Measurements from ENCODE around the gene CTBS.
"Not testable (repeated sequence)": the region's sequence is repeated elsewhere in the genome, so short reads cannot be mapped to it uniquely, and the experiment has no call there.

CTBS gene

DNA sequence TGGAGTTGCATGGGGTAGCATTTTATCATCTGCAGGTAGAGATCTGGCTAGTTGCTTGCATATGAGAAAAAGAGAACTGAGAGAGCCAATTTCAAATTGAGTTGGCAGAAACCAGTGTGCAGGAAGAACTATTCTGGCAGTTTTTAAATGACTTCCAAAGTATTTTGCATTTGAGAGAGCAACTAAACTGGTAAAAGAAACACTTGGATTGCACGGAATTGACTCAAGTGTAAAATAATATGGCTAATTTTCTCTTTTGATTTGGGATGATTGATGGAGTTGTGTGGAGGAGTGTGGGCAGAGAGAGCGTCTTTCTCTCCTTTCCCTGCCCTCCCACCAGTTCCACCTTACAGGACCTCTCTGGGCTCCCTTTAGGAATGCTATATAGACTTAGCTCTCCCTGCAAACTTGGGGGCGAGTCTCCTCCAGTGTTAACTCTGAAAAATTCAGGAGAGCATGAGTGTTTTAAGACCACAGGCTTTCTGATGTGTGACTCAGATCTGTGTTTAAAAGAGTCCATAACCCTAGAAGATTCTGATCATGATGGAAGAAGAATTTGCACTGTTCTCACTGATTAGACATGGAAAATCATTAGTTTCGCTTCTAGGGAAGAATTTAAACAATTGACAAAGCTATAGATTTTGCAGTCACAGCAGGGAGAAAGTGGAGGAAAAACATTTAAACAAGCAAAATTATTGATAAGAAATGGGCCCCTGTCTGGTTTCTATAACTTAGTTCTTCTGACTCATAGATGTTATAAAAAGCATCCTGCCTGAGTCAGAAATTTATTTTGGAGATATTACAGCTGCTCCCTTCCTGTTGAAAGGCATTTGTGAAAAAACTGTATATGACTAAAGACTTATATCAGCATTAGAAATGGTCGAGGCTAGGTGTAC, 24.9 kb upstream of the CTBS start:
- no peak overlapping the region for H2BK15ac ChIP-seq (ENCODE audit: low read length)
- no peak overlapping the region for H3K14ac ChIP-seq (ENCODE audit: low read length)
- no peak overlapping the region for H3K4me2 ChIP-seq (ENCODE audit: insufficient read depth, low read length, poor library complexity, severe bottlenecking)
- no peak overlapping the region for H3K18ac ChIP-seq (ENCODE audit: low read length)
- no peak overlapping the region for H2AK5ac ChIP-seq (ENCODE audit: low read depth, low read length)
- no peak for DNase-seq (ENCODE audit: low spot score)
- no peak overlapping the region for H4K91ac ChIP-seq (ENCODE audit: low read depth, low read length, poor library complexity)
- H3K27me3 ChIP-seq (ENCODE audit: control insufficient read depth in 3 of 3, insufficient read depth in 3 of 3, low read depth in 1 of 3, low read length in 3 of 3) = peaks cover 0 to 4% (median 0%) of the 10 kb centered on the region in 3 experiments
- no peak overlapping the region for H3K9ac ChIP-seq (ENCODE audit: low read depth, low read length, poor library complexity)
- H3K4ac ChIP-seq (ENCODE audit: low read length) = no peak overlapping the region
- no peak overlapping the region for H3K4me3 ChIP-seq (ENCODE audit: low read length in 2 of 2)
- no CpG with 5 or more reads among the region's 5 CpGs for WGBS, 2 donors (ENCODE audit: extremely low coverage in 2 of 2, insufficient read length in 2 of 2, insufficient replicate concordance in 1 of 2)
- H3K4me1 ChIP-seq (ENCODE audit: control insufficient read depth in 2 of 2, insufficient read depth in 1 of 2, low read depth in 1 of 2, low read length in 2 of 2) = peaks cover 0 to 2% of the 10 kb centered on the region in 2 donors
- H4K8ac ChIP-seq (ENCODE audit: low read depth, low read length) = no peak overlapping the region
- H3K9me3 ChIP-seq (replicated peaks in 1 of 2; ENCODE audit: control insufficient read depth in 2 of 2, insufficient read depth in 1 of 2, low read depth in 1 of 2, low read length in 2 of 2) = peaks cover 2 to 3% of the 10 kb centered on the region in 2 donors
- H3K23ac ChIP-seq (ENCODE audit: low read depth, low read length, poor library complexity) = no peak overlapping the region
- H2BK120ac ChIP-seq (ENCODE audit: low read depth, low read length) = no peak overlapping the region
- no peaks in the 10 kb centered on the region for H3K36me3 ChIP-seq (replicated peaks in 1 of 2; ENCODE audit: control insufficient read depth in 2 of 2, insufficient read depth in 2 of 2, low read length in 2 of 2)
- H2AFZ ChIP-seq (ENCODE audit: low read length) = no peak overlapping the region
- no peak overlapping the region for H2BK12ac ChIP-seq (ENCODE audit: low read length)
- H3K79me1 ChIP-seq (ENCODE audit: low read depth, low read length) = no peaks in the 10 kb centered on the region
- H2BK5ac ChIP-seq (ENCODE audit: low read length) = no peak overlapping the region
- no peak overlapping the region for H3K27ac ChIP-seq (replicated peaks; ENCODE audit: low read length)

DNA sequence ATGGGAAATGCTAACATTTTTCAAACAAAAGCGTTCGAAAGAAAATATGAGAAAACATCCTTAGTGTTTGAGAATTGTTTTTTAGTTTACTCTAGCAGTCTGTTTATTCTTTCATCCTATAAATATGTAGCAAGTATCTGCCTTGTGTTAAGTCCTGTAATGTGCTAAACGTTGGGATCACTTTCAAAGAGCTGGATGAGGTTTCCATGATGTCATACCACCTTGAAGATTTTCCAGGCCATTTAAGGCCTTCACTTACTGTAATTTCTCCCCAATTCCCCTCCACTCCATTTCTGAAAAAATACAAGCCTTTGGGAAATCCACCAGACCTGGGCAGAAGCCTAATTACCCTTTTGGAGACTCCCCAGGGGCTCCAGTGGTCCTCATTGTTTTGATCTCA, 24.2 kb upstream of the CTBS start:
- no peak overlapping the region for H3K4me3 ChIP-seq (ENCODE audit: low read length in 2 of 2)
- H2BK120ac ChIP-seq (ENCODE audit: low read depth, low read length) = no peak overlapping the region
- H2BK12ac ChIP-seq (ENCODE audit: low read length) = no peak overlapping the region
- no peak overlapping the region for H3K23ac ChIP-seq (ENCODE audit: low read depth, low read length, poor library complexity)
- peaks cover 0 to 4% (median 0%) of the 10 kb centered on the region in 3 experiments for H3K27me3 ChIP-seq (ENCODE audit: control insufficient read depth in 3 of 3, insufficient read depth in 3 of 3, low read depth in 1 of 3, low read length in 3 of 3)
- H2AK5ac ChIP-seq (ENCODE audit: low read depth, low read length) = no peak overlapping the region
- H4K91ac ChIP-seq (ENCODE audit: low read depth, low read length, poor library complexity) = no peak overlapping the region
- WGBS, 2 donors (ENCODE audit: extremely low coverage in 2 of 2, insufficient read length in 2 of 2, insufficient replicate concordance in 1 of 2) = no CpG with 5 or more reads among the region's 3 CpGs
- no peak overlapping the region for H3K4me2 ChIP-seq (ENCODE audit: insufficient read depth, low read length, poor library complexity, severe bottlenecking)
- H3K4me1 ChIP-seq (ENCODE audit: control insufficient read depth in 2 of 2, insufficient read depth in 1 of 2, low read depth in 1 of 2, low read length in 2 of 2) = peaks cover 0 to 2% of the 10 kb centered on the region in 2 donors
- no peak overlapping the region for H3K4ac ChIP-seq (ENCODE audit: low read length)
- H4K8ac ChIP-seq (ENCODE audit: low read depth, low read length) = no peak overlapping the region
- H3K14ac ChIP-seq (ENCODE audit: low read length) = no peak overlapping the region
- no peak overlapping the region for H2BK5ac ChIP-seq (ENCODE audit: low read length)
- no peaks in the 10 kb centered on the region for H3K79me1 ChIP-seq (ENCODE audit: low read depth, low read length)
- no peak for DNase-seq (ENCODE audit: low spot score)
- H3K27ac ChIP-seq (replicated peaks; ENCODE audit: low read length) = no peak overlapping the region
- no peak overlapping the region for H2AFZ ChIP-seq (ENCODE audit: low read length)
- H3K9ac ChIP-seq (ENCODE audit: low read depth, low read length, poor library complexity) = no peak overlapping the region
- no peak overlapping the region for H2BK15ac ChIP-seq (ENCODE audit: low read length)
- H3K9me3 ChIP-seq (replicated peaks in 1 of 2; ENCODE audit: control insufficient read depth in 2 of 2, insufficient read depth in 1 of 2, low read depth in 1 of 2, low read length in 2 of 2) = no peaks in the 10 kb centered on the region
- H3K36me3 ChIP-seq (replicated peaks in 1 of 2; ENCODE audit: control insufficient read depth in 2 of 2, insufficient read depth in 2 of 2, low read length in 2 of 2) = no peaks in the 10 kb centered on the region
- H3K18ac ChIP-seq (ENCODE audit: low read length) = no peak overlapping the region

DNA sequence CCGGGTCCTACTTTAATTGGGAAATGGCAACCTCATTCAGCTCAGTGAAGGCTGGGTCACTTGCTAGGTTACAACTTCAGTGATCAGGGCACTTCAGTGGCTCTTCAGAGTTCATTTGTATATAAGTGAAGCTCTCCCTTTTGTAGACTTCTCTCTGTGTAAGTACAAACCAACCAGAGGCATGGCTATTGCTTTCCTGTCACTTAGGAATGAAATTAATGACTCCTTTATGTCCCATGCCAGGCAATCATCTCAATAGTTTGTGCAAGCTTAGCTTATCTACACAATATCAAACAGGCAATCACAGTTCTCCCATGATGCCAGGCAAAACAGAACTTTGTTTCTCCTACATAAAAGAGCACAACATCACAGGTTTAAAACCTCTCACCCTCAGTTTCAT, 22.8 kb upstream of the CTBS start:
- Histone ChIP-seq H3K9ac (ENCODE audit: low read depth, low read length, poor library complexity) (no peak overlapping the region), H2BK15ac (ENCODE audit: low read length) (no peak overlapping the region), H3K4me1 (ENCODE audit: control insufficient read depth in 2 of 2, insufficient read depth in 1 of 2, low read depth in 1 of 2, low read length in 2 of 2) (no peaks in the 10 kb centered on the region), H3K23ac (ENCODE audit: low read depth, low read length, poor library complexity) (no peak overlapping the region), H3K36me3 (replicated peaks in 1 of 2; ENCODE audit: control insufficient read depth in 2 of 2, insufficient read depth in 2 of 2, low read length in 2 of 2) (no peaks in the 10 kb centered on the region), H3K9me3 (replicated peaks in 1 of 2; ENCODE audit: control insufficient read depth in 2 of 2, insufficient read depth in 1 of 2, low read depth in 1 of 2, low read length in 2 of 2) (no peaks in the 10 kb centered on the region), H2AFZ (ENCODE audit: low read length) (no peak overlapping the region), H3K4me2 (ENCODE audit: insufficient read depth, low read length, poor library complexity, severe bottlenecking) (no peak overlapping the region), H2BK120ac (ENCODE audit: low read depth, low read length) (no peak overlapping the region), H2BK5ac (ENCODE audit: low read length) (no peak overlapping the region), H3K79me1 (ENCODE audit: low read depth, low read length) (no peaks in the 10 kb centered on the region), H4K91ac (ENCODE audit: low read depth, low read length, poor library complexity) (no peak overlapping the region), H2AK5ac (ENCODE audit: low read depth, low read length) (no peak overlapping the region), H3K27ac (replicated peaks; ENCODE audit: low read length) (no peak overlapping the region), H3K14ac (ENCODE audit: low read length) (no peak overlapping the region), H3K4ac (ENCODE audit: low read length) (no peak overlapping the region), H3K27me3 (ENCODE audit: control insufficient read depth in 3 of 3, insufficient read depth in 3 of 3, low read depth in 1 of 3, low read length in 3 of 3) (peaks cover 0 to 4% (median 0%) of the 10 kb centered on the region in 3 experiments), H3K4me3 (ENCODE audit: low read length in 2 of 2) (no peak overlapping the region), H3K18ac (ENCODE audit: low read length) (no peak overlapping the region), H2BK12ac (ENCODE audit: low read length) (no peak overlapping the region), H4K8ac (ENCODE audit: low read depth, low read length) (no peak overlapping the region)
- DNase-seq (ENCODE audit: low spot score) = no peak
- whole genome bisulfite sequencing, 2 donors (ENCODE audit: extremely low coverage in 2 of 2, insufficient read length in 2 of 2, insufficient replicate concordance in 1 of 2) = no CpG with 5 or more reads among the region's 1 CpG

DNA sequence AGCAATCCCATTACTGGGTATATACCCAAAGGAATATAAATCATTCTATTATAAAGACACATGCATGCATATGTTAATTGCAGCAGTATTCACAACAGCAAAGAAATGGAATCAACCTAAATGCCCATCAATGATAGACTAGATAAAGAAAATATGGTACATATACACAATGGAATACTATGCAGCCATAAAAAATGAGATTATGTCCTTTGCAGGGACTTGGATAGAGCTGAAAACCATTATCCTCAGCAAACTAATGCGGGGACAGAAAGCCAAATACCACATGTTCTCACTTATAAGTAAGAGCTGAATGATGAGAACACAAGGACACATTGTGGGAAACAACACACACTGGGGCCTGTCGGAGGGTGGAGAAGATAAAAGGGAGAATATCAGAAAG, 20.7 kb upstream of the CTBS start:
- not testable (repeated sequence) for H4K8ac ChIP-seq (ENCODE audit: low read depth, low read length); H3K9me3 ChIP-seq (replicated peaks in 1 of 2; ENCODE audit: control insufficient read depth in 2 of 2, insufficient read depth in 1 of 2, low read depth in 1 of 2, low read length in 2 of 2); H3K4ac ChIP-seq (ENCODE audit: low read length); H3K27ac ChIP-seq (replicated peaks; ENCODE audit: low read length); H2BK5ac ChIP-seq (ENCODE audit: low read length); H4K91ac ChIP-seq (ENCODE audit: low read depth, low read length, poor library complexity); H3K14ac ChIP-seq (ENCODE audit: low read length); H2BK15ac ChIP-seq (ENCODE audit: low read length); H3K4me3 ChIP-seq (ENCODE audit: low read length in 2 of 2); H3K4me1 ChIP-seq (ENCODE audit: control insufficient read depth in 2 of 2, insufficient read depth in 1 of 2, low read depth in 1 of 2, low read length in 2 of 2); H3K23ac ChIP-seq (ENCODE audit: low read depth, low read length, poor library complexity); H3K9ac ChIP-seq (ENCODE audit: low read depth, low read length, poor library complexity); H2AK5ac ChIP-seq (ENCODE audit: low read depth, low read length); H3K36me3 ChIP-seq (replicated peaks in 1 of 2; ENCODE audit: control insufficient read depth in 2 of 2, insufficient read depth in 2 of 2, low read length in 2 of 2); H2BK120ac ChIP-seq (ENCODE audit: low read depth, low read length); DNase-seq (ENCODE audit: low spot score); H3K18ac ChIP-seq (ENCODE audit: low read length); H3K4me2 ChIP-seq (ENCODE audit: insufficient read depth, low read length, poor library complexity, severe bottlenecking); H2AFZ ChIP-seq (ENCODE audit: low read length); H3K79me1 ChIP-seq (ENCODE audit: low read depth, low read length); H2BK12ac ChIP-seq (ENCODE audit: low read length); H3K27me3 ChIP-seq (ENCODE audit: control insufficient read depth in 3 of 3, insufficient read depth in 3 of 3, low read depth in 1 of 3, low read length in 3 of 3)
- WGBS, 2 donors (ENCODE audit: extremely low coverage in 2 of 2, insufficient read length in 2 of 2, insufficient replicate concordance in 1 of 2) = no CpG with 5 or more reads among the region's 2 CpGs
